Measurements from ENCODE around the gene YPEL1. TPM values are rescaled to one million over a fixed set of nuclear protein-coding genes. Genes with fewer than 3 reads are reported as not detected.

Gene YPEL1
- total and polyA plus RNA-seq, 2 of the 8 experiments (the other 6 are each of a cell fraction or from before 2014, with no cell fraction given) = 6.0 to 6.7 TPM

DNA sequence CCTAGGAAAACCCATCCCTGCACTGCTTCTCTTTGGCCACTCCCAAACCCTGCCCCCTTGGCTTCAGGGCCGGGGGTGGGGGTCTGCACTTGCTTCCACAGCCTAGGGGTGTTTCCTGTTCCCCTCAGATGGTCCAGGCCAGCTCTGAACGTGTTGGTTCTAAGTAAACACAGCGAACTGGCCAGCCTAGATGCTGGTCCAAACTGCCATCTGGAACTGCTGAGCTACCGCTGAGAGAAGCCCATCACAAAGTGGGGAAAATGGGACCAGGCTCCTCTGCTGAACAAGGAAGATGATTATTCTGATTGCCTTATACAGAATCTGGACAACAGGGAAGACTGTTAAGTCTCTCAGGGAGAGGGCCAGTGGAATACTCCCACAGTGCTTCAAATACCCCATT, 23.5 kb upstream of the YPEL1 start:
- 92% methylated on average over 4 of the region's 4 CpGs; no CpG with 5 or more reads in 1 of the 2 experiments for WGBS, 2 experiments (ENCODE audit: extremely low coverage in 1 of 2, insufficient coverage in 1 of 2, insufficient read length in 1 of 2, insufficient replicate concordance in 2 of 2, low coverage in 1 of 2, low lambda C conversion rate in 2 of 2, missing lambda C conversion rate in 1 of 2)
- H4K5ac ChIP-seq (ENCODE audit: insufficient read length, low read depth, low read length) = no peak overlapping the region
- no peak overlapping the region for H3K27ac ChIP-seq (ENCODE audit: low read depth, low read length)
- H2AK5ac ChIP-seq (ENCODE audit: low read depth, low read length) = no peak overlapping the region
- POLR2A ChIA-PET (ENCODE audit: partially characterized antibody) = interaction anchor here (1.4 kb wide), 1 partner anchor 24 kb away, joined by 3 read pairs; the partner anchor contains the start of gene YPEL1
- no peak overlapping the region for H2AFZ ChIP-seq (ENCODE audit: low read length)
- H3K4me3 ChIP-seq (ENCODE audit: extremely low read depth in 1 of 4, insufficient read depth in 2 of 4, low read depth in 3 of 4, low read length in 4 of 4) = no peak overlapping the region
- H3K4me1 ChIP-seq (replicated peaks in 1 of 4; ENCODE audit: control insufficient read depth in 3 of 4, insufficient read depth in 4 of 4, low read length in 3 of 4) = no peaks in the 10 kb centered on the region; a peak in 1 of 7 replicates
- no peak overlapping the region for H3K18ac ChIP-seq (ENCODE audit: extremely low read depth, low read length)
- no peak overlapping the region for H4K91ac ChIP-seq (replicated peaks; ENCODE audit: insufficient read length, low read length)
- no peak overlapping the region for H2BK12ac ChIP-seq (ENCODE audit: low read depth, low read length)
- CTCF ChIA-PET (ENCODE audit: partially characterized antibody) = interaction anchor here (1.2 to 2.0 kb wide), 2 partner anchors 168 to 179 kb away, joined by 3 to 8 read pairs; no protein-coding TSS in a partner anchor
- no peak for FAIRE-seq
- no peak overlapping the region for H2BK120ac ChIP-seq (replicated peaks; ENCODE audit: low read depth, low read length)
- no peak overlapping the region for H3K56ac ChIP-seq (replicated peaks; ENCODE audit: insufficient read length, low read depth, low read length)
- no peaks in the 10 kb centered on the region for H3K9me3 ChIP-seq (ENCODE audit: insufficient read depth in 2 of 2, low read depth in 1 of 2, low read length in 1 of 2)
- no peak overlapping the region for H3K4me2 ChIP-seq (ENCODE audit: insufficient read depth in 1 of 2, low read depth in 2 of 2, low read length in 2 of 2)
- peaks cover 4 to 7% of the 10 kb centered on the region in 2 experiments for H4K20me1 ChIP-seq (replicated peaks in 1 of 2; ENCODE audit: control insufficient read depth in 1 of 2, insufficient read depth in 2 of 2, low read length in 2 of 2)
- H3K23ac ChIP-seq (ENCODE audit: insufficient read length) = no peak overlapping the region
- no peaks in the 10 kb centered on the region for H3K79me2 ChIP-seq (ENCODE audit: control insufficient read depth in 1 of 2, insufficient read depth in 2 of 2, low read length in 2 of 2)
- no peak overlapping the region for H3K9ac ChIP-seq (replicated peaks in 1 of 4; ENCODE audit: extremely low read depth in 1 of 4, low read depth in 3 of 4, low read length in 3 of 4)
- H2BK20ac ChIP-seq (ENCODE audit: low read length) = no peak overlapping the region
- H3K23me2 ChIP-seq (ENCODE audit: low read depth, low read length) = no peaks in the 10 kb centered on the region
- H3K36me3 ChIP-seq (ENCODE audit: control insufficient read depth in 2 of 4, insufficient read depth in 4 of 4, low read length in 3 of 4) = peaks cover 8 to 30% (median 21%) of the 10 kb centered on the region in 4 experiments
- H3K4ac ChIP-seq (replicated peaks; ENCODE audit: insufficient read length, low read depth, low read length) = no peak overlapping the region
- H2BK5ac ChIP-seq (ENCODE audit: low read depth, low read length) = no peak overlapping the region
- H3K27me3 ChIP-seq (replicated peaks in 1 of 4; ENCODE audit: control insufficient read depth in 3 of 4, extremely low read depth in 1 of 4, insufficient read depth in 3 of 4, low read length in 3 of 4) = no peaks in the 10 kb centered on the region
- no peak for DNase-seq (ENCODE audit: low read depth in 1 of 2, low spot score in 2 of 2)
- H4K8ac ChIP-seq (ENCODE audit: extremely low read depth, insufficient read depth, low read length) = no peak overlapping the region
- H3K79me1 ChIP-seq (ENCODE audit: low read depth, low read length) = no peaks in the 10 kb centered on the region; the same call in 1 of the 2 replicates
- no peak overlapping the region for H3K14ac ChIP-seq (ENCODE audit: insufficient read length)
- no peak overlapping the region for H2BK15ac ChIP-seq (ENCODE audit: low read length)
- TF ChIP-seq HDAC6 (IDR thresholded peaks at IDR 0.05; ENCODE audit: low read depth, low read length) (no peak), SP1 (IDR thresholded peaks at IDR 0.05; ENCODE audit: low read depth, low read length) (no peak), CEBPB (IDR thresholded peaks at IDR 0.05; ENCODE audit: low read depth, low read length) (no peak), ZNF274 (IDR thresholded peaks at IDR 0.05; ENCODE audit: borderline replicate concordance, extremely low read depth, low read length) (no peak), RAD21 (IDR thresholded peaks at IDR 0.05 in 1 of 2, conservative IDR thresholded peaks at IDR 0.05 in 1 of 2; ENCODE audit: low read depth in 2 of 2, low read length in 2 of 2) (no peak), SRF (IDR thresholded peaks at IDR 0.05; ENCODE audit: low read depth, low read length) (no peak), NANOG (IDR thresholded peaks at IDR 0.05; ENCODE audit: insufficient read depth, low read depth, low read length, poor library complexity, severe bottlenecking) (no peak)

Data from H1 (cell line).